ENCODE results near the gene GRAMD2B.
"Not testable (repeated sequence)": the region's sequence is repeated elsewhere in the genome, so short reads cannot be mapped to it uniquely, and the experiment has no call there.

The GRAMD2B gene, protein sequence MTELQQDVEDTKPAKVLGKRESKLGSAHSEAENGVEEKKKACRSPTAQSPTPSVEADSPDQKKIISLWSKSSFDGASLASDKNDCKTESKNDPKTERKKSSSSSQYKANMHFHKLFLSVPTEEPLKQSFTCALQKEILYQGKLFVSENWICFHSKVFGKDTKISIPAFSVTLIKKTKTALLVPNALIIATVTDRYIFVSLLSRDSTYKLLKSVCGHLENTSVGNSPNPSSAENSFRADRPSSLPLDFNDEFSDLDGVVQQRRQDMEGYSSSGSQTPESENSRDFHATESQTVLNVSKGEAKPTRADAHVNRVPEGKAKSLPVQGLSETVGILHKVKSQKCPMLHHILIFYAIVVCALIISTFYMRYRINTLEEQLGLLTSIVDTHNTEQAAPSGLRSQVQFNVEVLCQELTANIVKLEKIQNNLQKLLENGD

DNA sequence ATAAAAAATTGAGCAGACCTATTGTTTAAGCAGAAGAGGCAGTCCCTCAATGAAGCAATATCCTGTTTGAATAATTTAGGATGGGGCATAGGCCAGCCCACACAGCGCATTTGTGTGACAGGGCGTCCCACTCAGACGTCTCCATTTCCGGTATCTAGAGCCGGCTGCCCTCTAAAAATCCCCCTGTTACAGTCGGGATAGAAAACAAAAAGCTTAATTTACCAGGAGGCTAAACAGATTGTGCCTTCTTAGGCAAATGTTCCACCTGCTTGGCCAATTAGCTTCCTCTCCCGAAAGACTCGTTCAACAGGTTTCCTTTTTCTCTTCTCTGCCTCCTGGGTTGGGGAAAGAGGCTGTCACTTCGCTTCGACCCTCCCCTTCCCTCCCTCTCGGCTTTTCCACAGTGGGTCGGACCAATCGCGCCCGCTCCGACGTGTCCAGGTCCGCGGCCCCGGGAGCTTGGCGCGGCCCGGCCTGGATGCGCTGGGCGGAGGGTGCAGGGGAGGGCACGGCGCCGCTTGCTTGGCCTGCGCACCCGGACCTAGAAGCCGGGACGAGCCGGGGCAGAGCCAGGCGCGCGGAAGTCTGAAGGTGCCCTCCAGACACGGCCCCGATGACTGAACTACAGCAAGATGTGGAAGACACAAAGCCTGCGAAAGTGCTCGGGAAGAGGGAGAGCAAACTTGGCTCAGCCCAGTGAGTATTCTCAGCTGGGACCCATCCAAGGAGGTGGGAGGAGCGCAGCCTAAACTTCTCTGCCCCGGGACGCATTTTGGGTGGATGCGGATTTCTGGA is at the start of gene GRAMD2B:
TSS of gene GRAMD2B (plus strand) at position 416 of the 795 bp plus-strand sequence. CDS start at position 614, 198 bp downstream.
- peak; percentile 57 for DNase-seq

DNA sequence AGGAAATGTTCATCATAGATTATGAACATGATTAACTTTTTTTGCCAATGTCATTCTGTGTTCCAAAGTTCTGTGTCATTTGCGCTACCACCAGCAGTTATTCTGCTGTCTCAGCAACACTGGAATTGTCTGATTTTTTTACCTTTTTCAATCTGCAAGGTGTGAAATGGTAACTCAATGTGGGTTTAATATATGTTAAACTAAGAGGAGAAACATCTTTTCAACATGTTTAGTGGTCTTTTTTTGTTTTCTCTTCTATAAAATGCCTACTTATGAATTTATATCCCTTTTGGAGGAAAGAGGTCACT is 49.1 kb upstream of the GRAMD2B start:
- DNase-seq, result no peak

DNA sequence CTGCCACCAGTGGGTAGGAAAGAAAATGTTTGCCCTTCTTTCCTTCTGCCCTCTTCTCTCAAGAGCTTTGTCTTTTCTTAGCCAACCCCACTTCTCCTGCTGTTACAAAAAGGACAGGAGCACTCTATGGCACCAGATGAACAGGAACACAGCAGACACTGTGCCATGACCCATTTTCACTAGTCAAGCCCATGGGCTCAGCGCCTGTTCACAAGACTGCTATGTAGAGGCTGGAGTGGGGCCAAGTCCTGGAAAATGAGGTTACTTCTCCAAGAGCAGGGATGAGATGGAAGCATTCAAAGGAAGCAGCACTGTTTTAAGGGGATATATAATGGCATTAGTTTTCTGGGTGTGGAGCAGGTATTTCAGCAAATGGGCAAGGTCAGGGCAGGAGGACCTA is 46.8 kb upstream of the GRAMD2B start:
- DNase-seq, result no peak

DNA sequence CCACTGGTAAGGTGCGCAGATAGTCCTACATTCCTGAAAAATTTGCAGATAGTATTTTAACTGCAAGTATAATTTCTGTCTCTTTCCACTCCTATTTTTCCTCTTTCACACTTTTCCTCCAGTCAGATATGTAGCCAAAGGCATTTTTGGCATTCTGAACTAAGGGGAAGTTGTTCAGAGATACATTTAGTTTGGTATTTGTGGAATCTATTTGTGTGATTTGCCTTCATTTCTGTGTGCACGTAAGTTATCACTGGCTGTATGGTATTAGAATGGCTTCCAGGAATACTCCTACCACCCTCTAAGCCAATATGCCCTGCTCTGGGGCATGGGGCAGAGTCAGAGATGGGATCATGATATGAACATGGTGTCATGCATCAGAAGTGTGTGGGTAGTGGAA is 45.8 kb upstream of the GRAMD2B start:
- DNase-seq, result no peak

DNA sequence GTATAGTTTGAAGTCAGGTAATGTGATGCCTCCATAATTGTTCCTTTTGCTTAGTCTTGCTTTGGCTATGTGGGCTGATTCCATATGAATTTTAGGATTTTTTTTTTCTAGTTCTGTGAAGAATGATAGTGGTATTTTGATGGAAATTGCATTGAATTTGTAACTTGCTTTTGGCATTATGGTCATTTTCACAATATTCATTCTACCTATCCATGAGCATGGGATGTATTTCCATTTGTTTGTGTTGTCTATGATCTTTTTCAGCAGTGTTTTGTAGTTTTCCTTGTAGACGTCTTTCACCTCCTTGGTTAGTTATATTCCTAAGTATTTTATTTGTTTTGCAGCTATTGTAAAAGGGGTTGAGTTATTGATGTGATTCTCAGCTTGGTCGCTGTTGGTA is 42.9 kb upstream of the GRAMD2B start:
- DNase-seq, result not testable (repeated sequence)

DNA sequence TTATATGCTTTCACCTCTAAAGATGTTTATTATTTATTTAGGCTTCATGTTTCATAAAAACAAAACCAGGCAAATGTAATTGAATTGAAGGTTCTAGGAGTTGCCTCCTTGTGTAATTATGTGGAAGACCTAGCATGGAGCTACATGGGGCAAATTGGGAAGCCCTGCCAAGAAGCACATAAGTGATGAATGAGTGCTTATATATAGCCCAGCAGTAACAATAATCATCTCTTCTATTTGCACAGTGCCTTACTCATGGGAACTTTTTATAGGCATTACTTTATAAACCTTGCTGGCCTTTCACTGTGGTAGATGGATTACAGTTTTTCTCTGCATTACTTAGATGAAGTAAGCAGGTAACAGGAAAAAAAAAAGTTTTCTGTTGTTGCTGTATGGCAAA is 40.0 kb upstream of the GRAMD2B start:
- no peak for DNase-seq

DNA sequence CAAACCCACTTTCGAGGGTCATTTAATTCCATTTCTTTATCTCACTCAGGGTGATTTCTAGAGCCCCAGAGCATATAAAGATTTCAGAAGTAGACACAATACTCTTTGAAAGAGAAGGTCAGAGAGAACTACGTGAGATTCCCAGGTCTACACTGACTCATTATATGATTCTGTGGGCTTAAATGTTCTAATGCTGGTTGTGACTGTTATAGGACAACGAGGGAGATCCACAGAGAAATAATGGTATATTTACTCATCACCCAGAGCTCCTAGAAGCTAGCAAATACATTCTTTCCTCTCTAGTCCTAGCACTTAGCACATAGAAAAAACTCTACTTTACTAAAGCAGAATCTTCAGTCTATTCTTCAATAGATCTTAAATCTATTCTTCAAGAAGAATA is 39.4 kb upstream of the GRAMD2B start:
- DNase-seq, result no peak

DNA sequence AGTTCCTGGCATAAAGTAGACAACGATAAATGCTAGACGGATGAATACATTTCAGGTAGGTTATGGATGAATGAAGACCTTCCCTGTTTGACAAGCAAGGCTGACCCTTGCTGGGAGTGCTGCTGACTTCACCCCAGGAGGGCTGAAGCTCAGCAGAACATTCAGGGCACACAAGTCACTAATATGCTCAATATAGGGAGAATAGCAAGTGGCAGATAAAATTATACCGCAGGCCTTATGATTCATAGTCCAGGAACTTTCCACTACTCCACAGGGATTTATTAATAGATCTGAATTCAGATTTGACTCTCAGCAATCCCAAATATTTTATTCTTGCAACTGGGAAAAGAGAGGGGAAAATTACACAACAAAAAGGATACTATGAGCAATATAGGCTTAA is 38.2 kb upstream of the GRAMD2B start:
- no peak for DNase-seq

DNA sequence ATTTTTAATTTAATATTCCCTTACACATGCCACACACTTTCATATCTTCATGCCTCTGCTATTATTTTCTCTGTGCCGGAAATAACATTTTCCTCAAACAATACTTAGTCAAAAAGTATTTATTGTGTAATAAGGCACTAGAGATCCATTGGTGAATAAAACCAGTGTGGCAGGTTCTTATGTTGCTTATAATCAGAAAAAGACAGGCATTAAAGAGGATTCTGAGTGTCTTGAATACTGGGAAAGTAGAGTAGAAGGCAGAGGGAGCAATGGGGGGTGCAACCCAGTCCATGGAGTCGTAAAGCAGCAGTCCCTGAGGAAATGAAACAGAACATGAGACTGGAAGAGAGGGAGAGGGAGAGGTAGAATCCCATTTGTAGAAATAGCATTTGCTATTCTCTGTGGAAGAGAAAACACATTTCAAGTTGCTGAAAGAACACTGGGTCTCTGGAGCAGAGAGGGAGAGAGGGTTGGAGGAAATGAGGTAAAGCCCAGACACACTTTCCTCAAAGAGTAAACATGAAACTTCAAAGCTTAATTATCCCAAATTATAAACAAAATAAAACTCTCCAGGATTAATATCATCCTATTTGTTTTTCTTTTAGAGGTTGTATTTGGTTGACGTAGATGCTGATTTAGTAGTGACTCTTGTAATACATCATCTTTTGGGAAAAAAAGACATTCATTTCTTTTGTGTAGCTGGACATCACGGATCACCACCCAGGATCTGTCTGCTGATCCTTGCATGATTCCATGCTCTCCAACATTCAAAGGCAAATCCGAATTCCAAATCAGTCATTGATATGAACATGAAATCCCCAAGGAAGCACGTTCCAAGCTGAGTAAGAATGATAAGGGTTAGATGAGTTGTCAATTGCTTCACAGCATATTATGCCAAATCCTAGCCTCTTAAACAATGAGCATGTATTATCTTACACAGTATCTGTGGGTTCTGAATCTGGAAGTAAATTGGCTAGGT is 37.4 kb upstream of the GRAMD2B start:
- no peak for DNase-seq

DNA sequence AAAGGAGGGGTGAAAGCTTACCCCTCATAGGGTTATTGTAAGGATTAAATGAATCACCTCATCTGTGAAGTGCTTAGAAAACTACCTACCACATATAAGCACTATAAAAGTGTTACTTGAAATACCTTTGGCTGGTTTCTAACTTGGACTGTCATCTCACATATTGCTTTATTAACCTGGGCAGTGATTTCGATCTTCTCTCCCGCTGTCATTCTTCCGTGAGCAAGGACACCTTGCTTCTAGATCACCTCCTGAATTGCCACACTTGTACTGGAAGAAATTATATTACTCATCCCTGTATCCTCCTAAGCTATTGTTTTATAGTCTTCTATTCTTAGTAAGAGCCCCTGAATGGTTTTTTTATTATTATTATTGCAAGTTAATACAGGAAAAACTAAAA is 34.0 kb upstream of the GRAMD2B start:
- DNase-seq, result no peak

DNA sequence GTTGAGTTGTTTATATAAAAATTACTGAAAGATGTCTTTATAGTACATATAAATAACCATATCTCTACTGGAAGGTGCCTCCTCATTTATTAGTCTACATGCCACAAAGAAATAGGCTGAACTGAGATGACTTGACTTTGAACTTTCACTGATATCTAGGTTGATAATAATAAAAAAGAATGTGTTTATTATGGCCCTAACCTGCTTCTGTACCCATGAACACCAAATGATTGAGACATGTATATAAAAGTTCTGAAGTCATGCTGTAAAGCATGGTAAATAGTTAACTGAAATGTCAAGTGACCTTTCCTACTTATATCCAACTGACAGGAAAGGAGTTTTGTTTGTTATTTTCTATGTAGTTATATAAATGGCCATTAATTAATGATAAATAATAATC is 33.2 kb upstream of the GRAMD2B start:
- no peak for DNase-seq

DNA sequence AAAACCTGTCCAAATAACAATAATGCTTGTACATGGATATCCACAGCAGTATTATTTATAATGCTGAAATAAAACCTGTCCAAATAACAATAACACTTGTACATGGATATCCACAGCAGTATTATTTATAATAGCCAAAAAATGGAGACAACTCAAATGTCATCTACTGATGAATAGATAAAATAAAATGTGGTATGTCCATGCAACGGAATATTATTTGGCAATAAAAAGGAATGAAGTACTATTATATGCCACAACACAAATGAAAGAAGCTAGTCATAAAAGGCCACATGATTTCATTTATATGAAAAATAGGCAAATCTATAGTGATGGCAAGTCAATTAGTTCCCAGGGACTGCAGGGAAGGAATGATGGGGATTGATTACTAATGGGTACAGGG is 31.8 kb upstream of the GRAMD2B start:
- no peak for DNase-seq

DNA sequence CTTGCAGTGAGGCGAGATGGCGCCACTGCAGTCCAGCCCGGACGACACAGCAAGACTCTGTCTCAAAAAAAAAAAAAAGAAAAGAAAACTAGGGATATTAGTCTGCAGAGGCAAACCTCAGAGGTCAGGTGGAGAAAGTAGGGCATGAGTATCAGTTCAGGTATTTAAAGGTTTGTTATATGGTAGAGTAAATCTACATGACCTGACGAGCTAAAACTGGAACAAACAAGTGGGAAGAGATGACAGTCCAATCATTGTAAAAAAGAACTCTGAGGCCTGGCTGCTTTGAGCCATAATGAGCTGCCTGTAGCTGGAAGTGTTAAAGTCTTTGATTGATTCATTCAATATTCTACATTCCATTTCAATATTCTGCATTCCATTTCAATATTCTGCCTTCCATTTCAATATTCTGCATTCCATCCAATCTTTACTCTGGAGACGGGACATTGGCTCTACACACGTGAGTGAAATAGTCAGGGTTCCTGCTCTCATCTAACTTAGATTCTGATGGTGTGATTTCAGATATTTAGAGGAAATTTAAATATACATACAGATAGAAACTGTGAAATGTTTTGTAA is 28.9 kb upstream of the GRAMD2B start:
- no peak for DNase-seq

DNA sequence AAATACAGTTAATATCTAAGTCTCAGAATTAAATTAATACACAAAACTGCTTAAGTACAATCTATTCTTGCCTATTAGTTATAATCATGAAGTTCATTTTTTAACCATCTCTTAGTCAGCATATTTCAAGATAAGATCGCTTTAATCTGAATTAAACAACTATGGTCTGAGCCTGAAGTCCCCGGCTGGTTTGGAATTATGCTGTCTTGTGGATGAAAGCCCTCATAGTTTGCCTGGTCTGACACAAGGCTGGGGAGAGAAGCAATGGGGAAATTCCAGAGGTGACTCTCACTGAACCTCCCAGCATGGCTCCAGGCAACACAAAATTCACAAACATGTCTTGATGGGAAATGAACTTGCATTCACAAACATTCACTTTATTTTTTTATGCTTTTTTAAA is 28.0 kb upstream of the GRAMD2B start:
- no peak for DNase-seq

DNA sequence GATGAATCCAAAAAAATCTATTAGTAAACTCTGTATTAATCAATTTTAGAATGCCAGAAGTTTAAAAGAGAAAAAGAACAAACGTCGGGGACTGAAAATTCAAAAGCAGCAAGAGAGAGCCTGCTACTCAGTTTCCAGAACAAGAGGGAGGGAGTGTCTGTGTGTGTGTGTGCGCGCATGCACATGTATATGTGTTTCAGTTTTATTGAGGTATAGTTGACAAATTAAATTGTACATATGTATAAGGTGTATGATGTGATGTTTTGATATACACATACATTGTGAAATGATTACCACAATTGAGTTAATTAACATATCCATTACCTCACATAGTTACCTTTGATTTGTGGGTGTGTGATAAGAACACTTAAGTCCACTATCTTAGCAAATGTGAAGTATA is 27.6 kb upstream of the GRAMD2B start:
- no peak for DNase-seq

DNA sequence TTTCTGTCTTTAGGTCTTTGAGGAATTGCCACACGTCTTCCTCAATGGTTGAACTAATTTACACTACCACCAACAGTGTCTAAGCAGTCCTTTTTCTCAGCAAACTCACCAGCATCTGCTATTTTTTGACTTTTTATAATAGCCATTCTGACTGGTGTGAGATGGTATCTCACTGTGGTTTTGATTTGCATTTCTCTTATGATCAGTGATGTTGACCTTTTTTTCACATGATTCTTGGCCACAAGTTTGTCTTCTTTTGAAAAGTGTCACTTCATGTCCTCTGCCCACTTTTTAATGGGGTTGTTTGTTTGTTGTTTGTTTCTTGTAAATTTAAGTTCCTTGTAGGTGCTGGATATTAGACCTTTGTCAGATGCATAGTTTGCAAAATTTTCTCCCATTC is 26.5 kb upstream of the GRAMD2B start:
- not testable (repeated sequence) for DNase-seq

DNA sequence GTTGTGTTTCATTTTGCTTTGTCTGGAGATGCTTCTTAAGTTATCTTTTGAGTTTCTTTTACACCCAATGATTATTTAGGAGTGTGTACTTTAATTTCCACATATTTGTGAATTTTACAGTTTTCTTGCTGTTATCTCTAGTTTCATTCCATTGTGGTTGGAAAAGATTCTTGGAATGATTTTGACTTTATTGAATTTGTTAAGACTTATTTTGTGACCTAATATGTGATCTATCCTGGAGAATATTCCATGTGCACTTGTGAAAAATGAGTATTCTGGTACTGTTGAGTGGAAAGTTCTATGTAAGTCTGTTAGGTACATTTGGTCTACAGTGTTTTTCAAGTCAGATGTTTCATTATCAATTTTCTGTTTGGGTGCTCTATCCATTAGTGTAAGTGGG is 24.4 kb upstream of the GRAMD2B start:
- no peak for DNase-seq

DNA sequence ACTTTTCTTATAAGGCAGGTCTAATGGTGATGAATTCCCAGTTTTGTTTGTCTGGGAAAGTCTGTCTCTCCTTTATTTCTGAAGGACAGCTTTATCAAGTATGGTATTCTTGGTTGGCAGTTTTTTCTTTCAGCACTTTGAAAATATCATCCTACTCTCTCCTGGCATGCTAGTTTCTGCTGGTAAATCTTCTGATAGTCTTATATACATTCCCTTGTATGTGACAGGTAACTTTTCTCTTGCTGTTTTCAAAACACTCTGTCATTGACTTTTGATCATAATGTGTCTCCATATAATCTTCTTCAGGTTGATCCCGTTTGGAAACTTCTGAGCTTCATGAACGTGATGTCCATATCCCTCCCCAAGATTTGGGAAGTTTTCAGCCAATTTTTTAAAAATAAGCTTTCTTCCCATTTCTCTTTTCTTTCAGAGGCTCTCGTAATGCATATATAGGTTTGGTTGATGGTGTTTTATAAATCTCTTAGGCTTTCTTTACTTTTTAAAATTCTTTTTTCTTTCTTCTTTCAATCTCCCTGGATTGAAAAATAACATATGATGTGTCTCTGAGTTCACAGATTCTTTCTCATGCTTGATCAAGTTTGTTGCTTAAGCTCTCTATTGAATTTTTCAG is 22.5 kb upstream of the GRAMD2B start:
- no peak for DNase-seq

DNA sequence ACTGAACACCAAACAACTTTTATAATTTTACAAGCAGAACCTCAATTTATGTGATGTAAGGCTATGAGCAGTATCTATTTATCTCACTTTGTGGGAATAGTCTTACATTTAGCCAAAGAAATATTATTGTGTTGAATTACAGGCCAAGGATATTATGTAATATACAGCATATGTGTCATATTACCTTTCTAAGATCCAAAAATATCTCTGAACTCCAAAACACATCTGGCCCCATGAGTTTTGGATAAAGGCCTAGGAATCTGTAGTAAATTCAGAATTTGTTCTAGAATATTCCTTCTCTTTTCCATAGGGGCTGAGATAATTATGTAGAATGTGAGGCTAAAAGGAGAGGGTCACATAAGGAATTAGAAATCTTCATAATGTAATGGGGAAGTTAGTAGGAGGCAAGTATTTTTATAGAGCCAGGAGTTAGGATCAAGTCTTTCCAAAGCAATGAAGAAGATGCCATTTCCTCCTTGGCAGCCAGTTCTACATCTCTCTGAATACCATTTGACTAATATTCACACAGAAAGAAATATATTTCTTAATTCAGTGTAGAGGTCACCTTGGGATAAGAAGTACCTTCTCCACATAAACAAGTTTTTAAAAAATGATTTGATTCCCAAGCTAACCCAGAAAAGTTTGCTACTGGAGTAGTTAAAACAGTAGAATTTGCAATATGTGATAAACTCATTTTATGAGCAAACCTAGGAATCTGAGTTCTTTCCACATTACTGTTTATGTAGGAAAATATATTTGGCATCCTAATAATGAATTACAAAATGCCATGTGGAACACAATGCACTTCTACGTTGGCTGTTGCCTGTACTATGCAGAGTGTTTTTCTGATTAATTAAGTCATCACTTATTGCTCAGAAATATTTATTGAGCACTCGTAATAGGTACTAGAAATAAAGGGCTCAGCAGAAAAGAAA is 20.3 kb upstream of the GRAMD2B start:
- DNase-seq, result no peak

DNA sequence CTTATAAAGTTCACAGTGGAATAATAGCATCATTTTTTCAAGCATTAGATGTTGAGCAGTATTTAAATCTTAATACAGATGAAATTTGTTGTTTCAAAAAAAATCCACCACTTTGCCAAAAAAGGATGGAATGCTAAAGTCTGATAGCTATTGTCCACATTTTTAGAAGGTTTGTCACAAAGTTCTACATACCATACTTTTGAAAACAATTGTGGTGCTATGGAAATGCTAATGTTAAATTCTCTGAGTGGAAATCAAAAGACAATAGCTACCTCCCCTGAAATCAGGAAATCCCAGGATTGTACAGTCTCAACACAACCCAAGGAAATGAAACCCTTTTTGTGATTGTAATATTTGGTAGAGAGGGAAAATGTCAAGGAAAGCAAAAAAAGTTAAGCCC is 19.3 kb upstream of the GRAMD2B start:
- DNase-seq, result no peak

DNA sequence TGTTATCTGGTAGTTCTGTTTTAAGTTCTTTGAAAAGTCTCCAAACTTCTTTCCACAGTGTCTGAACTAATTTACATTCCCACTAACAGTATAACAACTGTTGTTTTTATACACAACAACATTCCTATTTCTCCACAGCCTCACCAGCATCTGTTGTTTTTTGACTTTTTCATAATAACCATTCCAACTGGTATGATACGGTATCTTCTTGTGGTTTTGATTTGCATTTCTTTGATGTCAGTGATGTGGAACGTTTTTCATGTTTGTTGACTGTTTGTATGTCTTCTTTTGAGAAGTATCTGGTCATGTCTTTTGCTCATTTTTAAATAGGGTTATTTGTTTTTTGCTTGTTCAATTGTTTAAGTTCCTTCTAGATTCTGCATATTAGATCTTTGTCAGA is 12.6 kb upstream of the GRAMD2B start:
- no peak for DNase-seq
